Endothelial cell of umbilical vein (primary cell): ENCODE data around the gene FAM131B.

Source experiments
- EZH2 ChIP-seq: IDR thresholded peaks from 2 replicates; pipeline ENCODE4 v1.6.1; 2012; ENCODE audit warnings: borderline replicate concordance, low read depth, mild to moderate bottlenecking, moderate library complexity, low read length, inconsistent platforms; ENCODE audit not compliant: severe bottlenecking
- GATA2 ChIP-seq: IDR thresholded peaks from 2 replicates; pipeline ENCODE4 v1.7.0; 2011; ENCODE audit warnings: low read depth, mild to moderate bottlenecking, moderate library complexity, mixed read lengths, low read length; ENCODE audit not compliant: insufficient read length, insufficient read depth
- TF ChIP-seq, protein P1 (sequence below), 2 donors: IDR thresholded peaks; 1 replicate in 1 of 2; 2 replicates in 1 of 2; pipeline ENCODE4 v1.5.1; 2011; ENCODE audit warnings: low read length in 2 of 2, mild to moderate bottlenecking in 2 of 2, moderate library complexity in 2 of 2, control low read depth in 1 of 2, inconsistent platforms in 1 of 2, low read depth in 1 of 2; ENCODE audit not compliant: insufficient read depth in 1 of 2; ENCODE audit errors: extremely low read depth in 1 of 2

- TF ChIP-seq, protein P1, sequence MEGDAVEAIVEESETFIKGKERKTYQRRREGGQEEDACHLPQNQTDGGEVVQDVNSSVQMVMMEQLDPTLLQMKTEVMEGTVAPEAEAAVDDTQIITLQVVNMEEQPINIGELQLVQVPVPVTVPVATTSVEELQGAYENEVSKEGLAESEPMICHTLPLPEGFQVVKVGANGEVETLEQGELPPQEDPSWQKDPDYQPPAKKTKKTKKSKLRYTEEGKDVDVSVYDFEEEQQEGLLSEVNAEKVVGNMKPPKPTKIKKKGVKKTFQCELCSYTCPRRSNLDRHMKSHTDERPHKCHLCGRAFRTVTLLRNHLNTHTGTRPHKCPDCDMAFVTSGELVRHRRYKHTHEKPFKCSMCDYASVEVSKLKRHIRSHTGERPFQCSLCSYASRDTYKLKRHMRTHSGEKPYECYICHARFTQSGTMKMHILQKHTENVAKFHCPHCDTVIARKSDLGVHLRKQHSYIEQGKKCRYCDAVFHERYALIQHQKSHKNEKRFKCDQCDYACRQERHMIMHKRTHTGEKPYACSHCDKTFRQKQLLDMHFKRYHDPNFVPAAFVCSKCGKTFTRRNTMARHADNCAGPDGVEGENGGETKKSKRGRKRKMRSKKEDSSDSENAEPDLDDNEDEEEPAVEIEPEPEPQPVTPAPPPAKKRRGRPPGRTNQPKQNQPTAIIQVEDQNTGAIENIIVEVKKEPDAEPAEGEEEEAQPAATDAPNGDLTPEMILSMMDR (IDR thresholded peaks at IDR 0.05; ENCODE audit: extremely low read depth in 1 of 2, insufficient read depth in 1 of 2, low read depth in 1 of 2, low read length in 2 of 2), result no peak
- TF ChIP-seq GATA2 (no peak), EZH2 (no peak)
Observed at GRCh38 chr7:143406002-143406357, 43.5 kb upstream of the FAM131B start.
